ENCODE results near the gene LYVE1.

- TF ChIP-seq TAF1 (IDR thresholded peaks at IDR 0.05; ENCODE audit: borderline replicate concordance, insufficient read depth, low read length): no peak
- no peak for TF ChIP-seq POLR2AphosphoS5 (IDR thresholded peaks at IDR 0.05; ENCODE audit: low read depth, low read length)
- TF ChIP-seq, protein P1, sequence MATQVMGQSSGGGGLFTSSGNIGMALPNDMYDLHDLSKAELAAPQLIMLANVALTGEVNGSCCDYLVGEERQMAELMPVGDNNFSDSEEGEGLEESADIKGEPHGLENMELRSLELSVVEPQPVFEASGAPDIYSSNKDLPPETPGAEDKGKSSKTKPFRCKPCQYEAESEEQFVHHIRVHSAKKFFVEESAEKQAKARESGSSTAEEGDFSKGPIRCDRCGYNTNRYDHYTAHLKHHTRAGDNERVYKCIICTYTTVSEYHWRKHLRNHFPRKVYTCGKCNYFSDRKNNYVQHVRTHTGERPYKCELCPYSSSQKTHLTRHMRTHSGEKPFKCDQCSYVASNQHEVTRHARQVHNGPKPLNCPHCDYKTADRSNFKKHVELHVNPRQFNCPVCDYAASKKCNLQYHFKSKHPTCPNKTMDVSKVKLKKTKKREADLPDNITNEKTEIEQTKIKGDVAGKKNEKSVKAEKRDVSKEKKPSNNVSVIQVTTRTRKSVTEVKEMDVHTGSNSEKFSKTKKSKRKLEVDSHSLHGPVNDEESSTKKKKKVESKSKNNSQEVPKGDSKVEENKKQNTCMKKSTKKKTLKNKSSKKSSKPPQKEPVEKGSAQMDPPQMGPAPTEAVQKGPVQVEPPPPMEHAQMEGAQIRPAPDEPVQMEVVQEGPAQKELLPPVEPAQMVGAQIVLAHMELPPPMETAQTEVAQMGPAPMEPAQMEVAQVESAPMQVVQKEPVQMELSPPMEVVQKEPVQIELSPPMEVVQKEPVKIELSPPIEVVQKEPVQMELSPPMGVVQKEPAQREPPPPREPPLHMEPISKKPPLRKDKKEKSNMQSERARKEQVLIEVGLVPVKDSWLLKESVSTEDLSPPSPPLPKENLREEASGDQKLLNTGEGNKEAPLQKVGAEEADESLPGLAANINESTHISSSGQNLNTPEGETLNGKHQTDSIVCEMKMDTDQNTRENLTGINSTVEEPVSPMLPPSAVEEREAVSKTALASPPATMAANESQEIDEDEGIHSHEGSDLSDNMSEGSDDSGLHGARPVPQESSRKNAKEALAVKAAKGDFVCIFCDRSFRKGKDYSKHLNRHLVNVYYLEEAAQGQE (IDR thresholded peaks at IDR 0.05; ENCODE audit: insufficient read depth in 1 of 2, low read depth in 2 of 2, low read length in 2 of 2): no peak
- TF ChIP-seq SIN3A (IDR thresholded peaks at IDR 0.05; ENCODE audit: borderline replicate concordance, insufficient read depth, low read length): no peak
- TF ChIP-seq FOXP2 (optimal IDR thresholded peaks at IDR 0.05; ENCODE audit: borderline replicate concordance, extremely low read depth, extremely low read length, insufficient read depth): no peak
Observed at GRCh38 chr11:10602366-10602765, 33.9 kb upstream of the LYVE1 start.
